Neural cell (in vitro differentiated cells): ENCODE data around the gene KIAA2012. TPM values are rescaled to one million over a fixed set of nuclear protein-coding genes. Genes with fewer than 3 reads are reported as not detected.

ENCODE experiments used
- H2AFZ ChIP-seq: fragments of 200-600, 300-800 bp; sonication (generic), shearing (Covaris generic); 2 replicates; pipeline ENCODE4 v1.6.0; 2014; ENCODE audit warnings: low read depth, mild to moderate bottlenecking, antibody characterized with exemption, low read length, moderate library complexity
- H3F3A ChIP-seq: fragments of 200-600 bp; shearing (Covaris generic); 2 replicates; pipeline ENCODE4 v1.6.1; 2016; ENCODE audit warnings: mild to moderate bottlenecking, moderate library complexity, mixed read lengths, antibody characterized with exemption, low read length; ENCODE audit not compliant: insufficient read depth, poor library complexity, severe bottlenecking
- H3K27ac ChIP-seq: fragments of 200-600, 300-800 bp; sonication (generic), shearing (Covaris generic); 2 replicates; pipeline ENCODE4 v1.5.1; 2014; ENCODE audit warnings: mild to moderate bottlenecking, low read length, moderate library complexity
- H3K27me3 ChIP-seq: fragments of 300-800, 200-600 bp; sonication (generic), shearing (Covaris generic); 2 replicates; pipeline ENCODE4 v1.6.0; 2014; ENCODE audit warnings: mild to moderate bottlenecking, low read depth, low read length, moderate library complexity; ENCODE audit not compliant: insufficient read depth
- H3K36me3 ChIP-seq: fragments of 300-800, 200-600 bp; sonication (generic), shearing (Covaris generic); 2 replicates; pipeline ENCODE4 v1.5.1; 2014; ENCODE audit warnings: mild to moderate bottlenecking, antibody characterized with exemption, low read length, moderate library complexity; ENCODE audit not compliant: insufficient read depth
- H3K4me2 ChIP-seq: fragments of 300-800, 200-600 bp; sonication (generic), shearing (Covaris generic); 2 replicates; pipeline ENCODE4 v1.6.0; 2014; ENCODE audit warnings: mild to moderate bottlenecking, low read length
- H3K4me3 ChIP-seq: fragments of 300-800, 200-600 bp; sonication (generic), shearing (Covaris generic); 2 replicates; pipeline ENCODE4 v1.5.1; 2014; ENCODE audit warnings: mild to moderate bottlenecking, low read length, moderate library complexity
- H3K79me2 ChIP-seq: fragments of 200-600 bp; shearing (Covaris generic); replicated peaks from 2 replicates; pipeline ENCODE4 v1.6.0; 2014; ENCODE audit warnings: mild to moderate bottlenecking, low read length, moderate library complexity; ENCODE audit not compliant: insufficient read depth
- H3K9ac ChIP-seq: fragments of 300-800, 200-600 bp; sonication (generic), shearing (Covaris generic); 2 replicates; pipeline ENCODE4 v1.6.1; 2016; ENCODE audit warnings: mild to moderate bottlenecking, low read length, mixed read lengths
- H3K9me2 ChIP-seq: fragments of 200-600 bp; shearing (Covaris generic); 2 replicates; pipeline ENCODE4 v1.6.1; 2016; ENCODE audit warnings: mild to moderate bottlenecking, low read length, mixed read lengths; ENCODE audit not compliant: insufficient read depth
- H3K9me3 ChIP-seq: fragments of 200-600, 300-800 bp; sonication (generic), shearing (Covaris generic); 2 replicates; pipeline ENCODE4 v1.6.1; 2016; ENCODE audit warnings: mild to moderate bottlenecking, mixed run types, low read length, moderate library complexity, mixed read lengths
- H4K20me1 ChIP-seq: fragments of 200-600 bp; shearing (Covaris generic); 2 replicates; pipeline ENCODE4 v1.6.1; 2016; ENCODE audit warnings: mild to moderate bottlenecking, mixed run types; ENCODE audit not compliant: insufficient read depth
- EP300 ChIP-seq: fragments of 450-650 bp; conservative IDR thresholded peaks from 2 replicates; pipeline ENCODE4 v1.6.1; 2014; ENCODE audit warnings: antibody characterized with exemption, mild to moderate bottlenecking, moderate library complexity; ENCODE audit not compliant: poor library complexity, severe bottlenecking
- EZH2 ChIP-seq: fragments of 200-600, 300-800 bp; shearing (Covaris generic), sonication (generic); IDR thresholded peaks from 2 replicates; pipeline ENCODE4 v1.6.1; 2014; ENCODE audit warnings: antibody characterized with exemption, low read length, borderline replicate concordance, mild to moderate bottlenecking; ENCODE audit not compliant: insufficient read depth, poor library complexity, severe bottlenecking
- MXI1 ChIP-seq: fragments of 450-650 bp; conservative IDR thresholded peaks from 2 replicates; pipeline ENCODE4 v1.6.1; 2014; ENCODE audit warnings: antibody characterized with exemption, mild to moderate bottlenecking; ENCODE audit not compliant: poor library complexity, severe bottlenecking
- POLR2AphosphoS5 ChIP-seq: IDR thresholded peaks from 2 replicates; pipeline ENCODE4 v1.6.1; 2012
- RAD21 ChIP-seq: fragments of 450-650 bp; conservative IDR thresholded peaks from 2 replicates; pipeline ENCODE4 v1.6.1; 2014; ENCODE audit warnings: antibody characterized with exemption, mild to moderate bottlenecking, moderate library complexity
- SMC3 ChIP-seq: fragments of 450-650 bp; conservative IDR thresholded peaks from 2 replicates; pipeline ENCODE4 v1.6.1; 2014; ENCODE audit warnings: antibody characterized with exemption, mild to moderate bottlenecking, moderate library complexity; ENCODE audit not compliant: poor library complexity
- TAF1 ChIP-seq: IDR thresholded peaks from 2 replicates; pipeline ENCODE4 v1.6.1; 2012; ENCODE audit warnings: low read depth
- polyA plus RNA-seq: library from polyadenylated mRNA; depleted of rRNA; stranded (reverse); fragments of >200 nt; gene quantifications from 2 replicates; pipeline ENCODE4 v1.2.3, GENCODE V29; 2014
- TF ChIP-seq, protein P1 (sequence below): fragments of 450-650 bp; IDR thresholded peaks from 2 replicates; pipeline ENCODE4 v1.5.1; 2014; ENCODE audit warnings: antibody characterized with exemption, mild to moderate bottlenecking, moderate library complexity; ENCODE audit not compliant: poor library complexity, severe bottlenecking
- TF ChIP-seq, protein P2 (sequence below): IDR thresholded peaks from 2 replicates; pipeline ENCODE4 v1.6.1; 2012; ENCODE audit warnings: borderline replicate concordance

KIAA2012 gene
- polyA plus RNA-seq, 1 donor from 2014 or later, result not detected

DNA sequence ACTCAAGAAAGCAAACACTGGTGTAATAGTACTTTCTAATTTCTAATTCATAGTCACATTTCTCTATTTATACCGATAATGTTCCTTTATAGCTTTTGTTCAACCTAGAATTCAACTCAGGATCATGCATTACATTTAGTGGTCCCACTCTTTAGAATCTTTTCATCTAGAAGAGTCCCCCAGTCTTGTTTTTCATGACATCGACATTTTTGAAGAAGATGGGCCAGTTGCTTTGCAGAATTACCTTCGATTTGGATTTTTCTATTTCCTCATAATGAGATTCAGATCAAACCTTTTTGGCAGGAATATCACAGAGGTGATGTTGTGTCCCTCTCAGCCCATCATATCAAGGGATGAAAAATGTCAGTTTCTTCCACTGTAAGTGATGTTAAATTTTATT, 35.3 kb downstream of the KIAA2012 start:
- Histone ChIP-seq H3K9me2 (no peaks in the 10 kb centered on the region), H3K4me3 (no peak overlapping the region), H3F3A (no peaks in the 10 kb centered on the region), H3K36me3 (no peaks in the 10 kb centered on the region), H4K20me1 (no peaks in the 10 kb centered on the region), H3K9ac (no peak overlapping the region), H3K27me3 (no peaks in the 10 kb centered on the region), H3K9me3 (no peaks in the 10 kb centered on the region), H3K79me2 (no peaks in the 10 kb centered on the region), H2AFZ (no peak overlapping the region), H3K4me2 (no peak overlapping the region), H3K27ac (no peak overlapping the region)
- no peak for TF ChIP-seq EP300
- TF ChIP-seq, protein P1, sequence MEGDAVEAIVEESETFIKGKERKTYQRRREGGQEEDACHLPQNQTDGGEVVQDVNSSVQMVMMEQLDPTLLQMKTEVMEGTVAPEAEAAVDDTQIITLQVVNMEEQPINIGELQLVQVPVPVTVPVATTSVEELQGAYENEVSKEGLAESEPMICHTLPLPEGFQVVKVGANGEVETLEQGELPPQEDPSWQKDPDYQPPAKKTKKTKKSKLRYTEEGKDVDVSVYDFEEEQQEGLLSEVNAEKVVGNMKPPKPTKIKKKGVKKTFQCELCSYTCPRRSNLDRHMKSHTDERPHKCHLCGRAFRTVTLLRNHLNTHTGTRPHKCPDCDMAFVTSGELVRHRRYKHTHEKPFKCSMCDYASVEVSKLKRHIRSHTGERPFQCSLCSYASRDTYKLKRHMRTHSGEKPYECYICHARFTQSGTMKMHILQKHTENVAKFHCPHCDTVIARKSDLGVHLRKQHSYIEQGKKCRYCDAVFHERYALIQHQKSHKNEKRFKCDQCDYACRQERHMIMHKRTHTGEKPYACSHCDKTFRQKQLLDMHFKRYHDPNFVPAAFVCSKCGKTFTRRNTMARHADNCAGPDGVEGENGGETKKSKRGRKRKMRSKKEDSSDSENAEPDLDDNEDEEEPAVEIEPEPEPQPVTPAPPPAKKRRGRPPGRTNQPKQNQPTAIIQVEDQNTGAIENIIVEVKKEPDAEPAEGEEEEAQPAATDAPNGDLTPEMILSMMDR, result no peak
- TF ChIP-seq MXI1, result no peak

DNA sequence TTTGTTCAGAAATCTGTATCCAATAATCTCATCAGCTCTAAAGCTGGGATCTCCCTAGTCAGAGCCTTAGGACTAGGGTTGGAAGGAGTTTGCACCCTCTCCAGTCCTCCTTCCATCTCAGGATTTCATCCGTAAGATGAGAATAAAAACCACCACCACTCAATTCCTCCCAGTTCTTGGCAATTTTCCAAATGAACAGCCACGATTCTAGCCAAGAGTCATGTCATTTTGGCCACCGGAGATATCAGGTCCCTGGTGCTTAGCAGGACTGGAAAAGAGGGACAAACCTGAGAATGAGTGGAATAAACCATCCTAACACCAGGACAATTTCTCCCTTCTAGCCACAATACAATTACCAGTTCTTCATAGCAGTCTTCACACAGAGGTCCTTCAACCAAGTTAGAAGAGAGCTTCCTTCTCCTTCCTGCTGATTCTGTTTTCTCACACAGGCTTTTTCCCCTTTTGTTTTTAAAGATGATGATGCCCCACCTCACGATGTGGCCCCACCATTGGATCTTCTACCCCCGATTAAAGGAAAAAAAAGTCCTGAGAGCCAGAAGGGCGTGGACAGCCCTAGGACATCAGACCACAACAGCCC, 36.2 kb downstream of the KIAA2012 start:
- H3F3A ChIP-seq, result no peaks in the 10 kb centered on the region
- H2AFZ ChIP-seq, result no peak overlapping the region
- H3K4me2 ChIP-seq, result no peak overlapping the region
- H3K27ac ChIP-seq, result no peak overlapping the region
- TF ChIP-seq RAD21 (no peak), SMC3 (no peak), POLR2AphosphoS5 (no peak), EP300 (no peak), MXI1 (no peak), EZH2 (no peak), TAF1 (no peak)
- TF ChIP-seq, protein P1, result no peak
- TF ChIP-seq, protein P2, sequence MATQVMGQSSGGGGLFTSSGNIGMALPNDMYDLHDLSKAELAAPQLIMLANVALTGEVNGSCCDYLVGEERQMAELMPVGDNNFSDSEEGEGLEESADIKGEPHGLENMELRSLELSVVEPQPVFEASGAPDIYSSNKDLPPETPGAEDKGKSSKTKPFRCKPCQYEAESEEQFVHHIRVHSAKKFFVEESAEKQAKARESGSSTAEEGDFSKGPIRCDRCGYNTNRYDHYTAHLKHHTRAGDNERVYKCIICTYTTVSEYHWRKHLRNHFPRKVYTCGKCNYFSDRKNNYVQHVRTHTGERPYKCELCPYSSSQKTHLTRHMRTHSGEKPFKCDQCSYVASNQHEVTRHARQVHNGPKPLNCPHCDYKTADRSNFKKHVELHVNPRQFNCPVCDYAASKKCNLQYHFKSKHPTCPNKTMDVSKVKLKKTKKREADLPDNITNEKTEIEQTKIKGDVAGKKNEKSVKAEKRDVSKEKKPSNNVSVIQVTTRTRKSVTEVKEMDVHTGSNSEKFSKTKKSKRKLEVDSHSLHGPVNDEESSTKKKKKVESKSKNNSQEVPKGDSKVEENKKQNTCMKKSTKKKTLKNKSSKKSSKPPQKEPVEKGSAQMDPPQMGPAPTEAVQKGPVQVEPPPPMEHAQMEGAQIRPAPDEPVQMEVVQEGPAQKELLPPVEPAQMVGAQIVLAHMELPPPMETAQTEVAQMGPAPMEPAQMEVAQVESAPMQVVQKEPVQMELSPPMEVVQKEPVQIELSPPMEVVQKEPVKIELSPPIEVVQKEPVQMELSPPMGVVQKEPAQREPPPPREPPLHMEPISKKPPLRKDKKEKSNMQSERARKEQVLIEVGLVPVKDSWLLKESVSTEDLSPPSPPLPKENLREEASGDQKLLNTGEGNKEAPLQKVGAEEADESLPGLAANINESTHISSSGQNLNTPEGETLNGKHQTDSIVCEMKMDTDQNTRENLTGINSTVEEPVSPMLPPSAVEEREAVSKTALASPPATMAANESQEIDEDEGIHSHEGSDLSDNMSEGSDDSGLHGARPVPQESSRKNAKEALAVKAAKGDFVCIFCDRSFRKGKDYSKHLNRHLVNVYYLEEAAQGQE, result no peak
- H3K4me3 ChIP-seq, result no peak overlapping the region
- H3K36me3 ChIP-seq, result no peaks in the 10 kb centered on the region
- no peaks in the 10 kb centered on the region for H4K20me1 ChIP-seq
- H3K27me3 ChIP-seq, result no peaks in the 10 kb centered on the region
- no peaks in the 10 kb centered on the region for H3K9me3 ChIP-seq
- H3K79me2 ChIP-seq, result no peaks in the 10 kb centered on the region
- H3K9ac ChIP-seq, result no peak overlapping the region
- H3K9me2 ChIP-seq, result no peaks in the 10 kb centered on the region
